ENCODE results near the gene KIF1C. TPM values are rescaled to one million over a fixed set of nuclear protein-coding genes. Genes with fewer than 3 reads are reported as not detected.

The KIF1C gene
- total RNA-seq, 1 donor from 2014 or later, result 68.4 TPM

- no peak for DNase-seq (ENCODE audit: low read depth, low spot score)
- peaks cover 7% of the 10 kb centered on the region for H3K27me3 Mint-ChIP-seq (ENCODE audit: low read depth)
- no peak overlapping the region for H3K27ac Mint-ChIP-seq (ENCODE audit: unreplicated experiment)
- H3K4me1 Mint-ChIP-seq, result no peaks in the 10 kb centered on the region
- peaks cover 4% of the 10 kb centered on the region for H3K9me3 Mint-ChIP-seq
- H3K36me3 Mint-ChIP-seq (ENCODE audit: low read depth), result no peaks in the 10 kb centered on the region
- H3K4me3 Mint-ChIP-seq, result no peak overlapping the region
- no peak for TF ChIP-seq CTCF (conservative IDR thresholded peaks at IDR 0.05)
Observed at GRCh38 chr17:5042157-5043022, 44.6 kb downstream of the KIF1C start.

DNA sequence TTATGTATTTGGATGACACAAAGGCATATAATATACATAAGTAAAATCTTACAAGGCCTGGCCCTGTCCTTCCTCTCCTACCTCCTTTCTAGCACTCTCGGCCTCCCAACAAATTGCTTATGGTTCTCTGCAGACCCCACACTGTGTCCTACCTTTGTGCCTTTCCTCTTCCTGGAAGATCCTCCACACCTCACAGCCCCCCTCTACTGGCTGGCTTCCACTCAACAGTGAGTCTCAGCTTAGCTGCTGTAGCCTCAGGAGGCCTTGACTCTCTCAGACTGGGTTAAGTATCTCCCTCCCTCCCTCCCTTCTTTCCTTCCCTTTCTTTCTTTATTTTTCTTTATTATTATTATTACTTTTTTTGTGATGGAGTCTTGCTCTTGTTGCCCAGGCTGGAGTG, 45.8 kb downstream of the KIF1C start:
- no peak for TF ChIP-seq CTCF (conservative IDR thresholded peaks at IDR 0.05)
- peaks cover 4% of the 10 kb centered on the region for H3K27me3 Mint-ChIP-seq (ENCODE audit: low read depth)
- peaks cover 4% of the 10 kb centered on the region for H3K9me3 Mint-ChIP-seq
- H3K27ac Mint-ChIP-seq (ENCODE audit: unreplicated experiment), result no peak overlapping the region
- no peaks in the 10 kb centered on the region for H3K36me3 Mint-ChIP-seq (ENCODE audit: low read depth)
- no peak overlapping the region for H3K4me3 Mint-ChIP-seq
- peaks cover 3% of the 10 kb centered on the region for H3K4me1 Mint-ChIP-seq
- no peak for DNase-seq (ENCODE audit: low read depth, low spot score)

GRCh38 chr17:5044630-5045029, 46.9 kb downstream of the KIF1C start:
- no peak for DNase-seq (ENCODE audit: low read depth, low spot score)
- no peaks in the 10 kb centered on the region for H3K36me3 Mint-ChIP-seq (ENCODE audit: low read depth)
- H3K4me1 Mint-ChIP-seq, result peaks cover 5% of the 10 kb centered on the region
- H3K27me3 Mint-ChIP-seq (ENCODE audit: low read depth), result peaks cover 3% of the 10 kb centered on the region
- no peak overlapping the region for H3K4me3 Mint-ChIP-seq
- H3K9me3 Mint-ChIP-seq, result peaks cover 3% of the 10 kb centered on the region
- no peak overlapping the region for H3K27ac Mint-ChIP-seq (ENCODE audit: unreplicated experiment)
- TF ChIP-seq CTCF (conservative IDR thresholded peaks at IDR 0.05), result no peak

DNA sequence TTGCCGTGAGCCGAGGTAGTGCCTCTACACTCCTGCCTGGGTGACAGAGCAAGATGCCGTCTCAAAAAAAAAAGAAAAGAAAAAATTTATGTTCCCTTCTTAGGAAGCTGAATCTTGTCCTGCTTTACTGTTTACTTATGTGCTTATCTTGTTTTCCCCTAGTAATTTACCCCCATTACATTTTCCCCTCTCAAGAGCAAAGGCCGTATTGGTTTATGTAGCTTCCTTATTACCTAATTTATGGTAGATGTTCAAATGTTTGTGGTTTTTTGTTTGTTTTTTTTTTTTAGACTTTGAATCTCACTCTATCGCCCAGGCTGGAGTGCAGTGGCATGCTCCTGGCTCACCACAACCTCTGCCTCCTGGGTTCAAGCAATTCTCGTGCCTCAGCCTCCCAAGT, 47.7 kb downstream of the KIF1C start:
- H3K4me1 Mint-ChIP-seq, result peaks cover 12% of the 10 kb centered on the region
- no peaks in the 10 kb centered on the region for H3K27me3 Mint-ChIP-seq (ENCODE audit: low read depth)
- H3K4me3 Mint-ChIP-seq, result no peak overlapping the region
- no peak for TF ChIP-seq CTCF (conservative IDR thresholded peaks at IDR 0.05)
- H3K27ac Mint-ChIP-seq (ENCODE audit: unreplicated experiment), result peak overlapping the region; percentile 27
- no peaks in the 10 kb centered on the region for H3K9me3 Mint-ChIP-seq
- no peak for DNase-seq (ENCODE audit: low read depth, low spot score)
- H3K36me3 Mint-ChIP-seq (ENCODE audit: low read depth), result no peaks in the 10 kb centered on the region

DNA sequence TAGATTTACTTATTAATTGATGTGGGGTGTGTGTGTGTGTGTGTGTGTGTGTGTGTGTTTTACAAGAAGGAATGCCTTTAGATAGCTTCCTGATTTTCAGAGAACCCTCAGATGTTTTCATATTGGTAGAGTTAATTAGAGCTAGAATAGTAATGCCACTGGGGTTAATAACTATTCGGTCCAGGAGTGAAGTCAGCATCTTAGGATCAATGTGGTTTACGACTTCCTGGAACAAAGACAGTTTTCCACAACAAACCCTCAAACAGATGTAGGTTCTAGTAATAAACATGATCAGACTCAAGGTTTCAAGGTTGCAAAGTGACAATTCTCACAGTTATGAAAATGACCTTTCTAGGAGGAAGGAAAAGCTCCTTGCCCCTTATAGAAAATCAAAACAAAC, 49.7 kb downstream of the KIF1C start:
- peaks cover 12% of the 10 kb centered on the region for H3K4me1 Mint-ChIP-seq

More for the DNA sequence above, 49.7 kb downstream of the KIF1C start:
- no peak for DNase-seq (ENCODE audit: low read depth, low spot score)
- no peaks in the 10 kb centered on the region for H3K9me3 Mint-ChIP-seq
- H3K4me3 Mint-ChIP-seq, result no peak overlapping the region
- H3K27me3 Mint-ChIP-seq (ENCODE audit: low read depth), result no peaks in the 10 kb centered on the region
- no peak overlapping the region for H3K27ac Mint-ChIP-seq (ENCODE audit: unreplicated experiment)
- no peak for TF ChIP-seq CTCF (conservative IDR thresholded peaks at IDR 0.05)
- H3K36me3 Mint-ChIP-seq (ENCODE audit: low read depth), result no peaks in the 10 kb centered on the region
